HG03378 (cell line): ENCODE results near the gene TGM1.
"Not testable (repeated sequence)": the region's sequence is repeated elsewhere in the genome, so short reads cannot be mapped to it uniquely, and the experiment has no call there.

Experiments used
- ATAC-seq: cut with Tn5 transposase; IDR thresholded peaks from one replicate; pipeline ENCODE4 v1.9.1; 2021; ENCODE audit warnings: mild to moderate bottlenecking, moderate library complexity; ENCODE audit not compliant: unreplicated experiment

Gene TGM1

DNA sequence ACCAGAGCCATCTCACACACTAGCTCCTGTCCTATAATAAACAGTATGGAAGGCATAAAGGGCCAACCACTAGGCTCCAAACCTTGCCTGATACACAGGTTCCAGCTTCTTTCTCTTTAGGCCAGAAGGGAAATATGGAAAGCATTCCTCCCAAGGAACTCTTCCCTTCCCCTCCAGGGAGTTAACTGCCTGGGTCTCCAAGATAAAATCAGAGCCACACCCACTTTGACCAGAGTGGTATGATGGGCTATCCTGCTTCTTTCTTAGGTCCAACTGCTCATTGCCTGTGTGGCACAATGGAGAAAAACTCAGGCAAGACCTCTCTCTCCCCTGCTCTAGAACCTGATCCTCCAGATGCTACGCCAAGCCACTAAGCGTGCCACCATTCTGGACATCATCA, 55.4 kb downstream of the TGM1 start:
- ATAC-seq: no peak

- no peak for ATAC-seq
These were observed 55.8 kb downstream of the TGM1 start for GRCh38 chr14:24207104-24207551.

GRCh38 chr14:24206260-24207103, 56.5 kb downstream of the TGM1 start:
- ATAC-seq: no peak

DNA sequence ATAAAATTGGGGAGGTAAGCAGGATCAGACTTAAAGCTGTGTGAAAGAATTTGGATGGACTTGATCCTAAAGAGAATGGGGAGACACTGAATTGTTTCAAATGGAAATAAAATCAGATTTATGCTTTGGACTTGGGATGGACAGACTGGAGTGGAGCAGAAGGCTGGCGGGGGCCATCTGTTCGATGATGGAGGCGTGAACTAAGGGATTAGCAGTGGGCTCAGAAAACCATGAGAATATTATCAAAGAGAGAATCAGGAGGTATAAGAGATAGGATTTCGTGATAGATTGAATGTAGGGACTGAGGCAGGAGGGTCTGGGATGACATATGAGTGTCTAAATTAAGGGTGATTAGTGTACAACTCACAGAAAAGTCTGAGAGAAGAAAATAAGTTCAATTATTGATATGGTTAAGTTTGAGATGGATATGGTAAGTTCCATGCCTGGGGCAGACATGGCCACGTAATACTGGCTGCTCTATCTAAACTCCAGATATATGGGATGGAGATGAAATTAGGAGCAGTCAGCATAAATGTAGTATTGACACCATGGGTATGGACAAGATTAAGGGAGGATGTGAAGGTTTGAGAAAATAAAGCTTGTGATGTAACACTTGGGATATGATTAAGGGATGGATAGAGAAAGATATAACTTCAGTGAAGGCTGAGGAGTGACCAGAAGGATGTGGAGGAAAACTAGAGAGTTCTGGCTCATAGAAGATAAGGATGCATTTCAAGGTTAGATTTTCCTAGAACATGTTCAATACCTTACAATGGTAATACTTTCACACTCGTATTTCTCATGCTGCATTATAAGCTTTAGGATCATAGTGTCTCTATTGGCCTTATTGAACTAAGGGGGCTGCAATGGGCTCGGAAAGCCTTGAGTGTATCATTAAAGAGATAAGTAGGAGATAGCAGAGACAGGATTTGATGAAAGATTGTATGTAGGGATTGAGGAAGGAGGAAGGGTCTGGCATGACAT, 58.5 kb downstream of the TGM1 start:
- ATAC-seq: no peak

DNA sequence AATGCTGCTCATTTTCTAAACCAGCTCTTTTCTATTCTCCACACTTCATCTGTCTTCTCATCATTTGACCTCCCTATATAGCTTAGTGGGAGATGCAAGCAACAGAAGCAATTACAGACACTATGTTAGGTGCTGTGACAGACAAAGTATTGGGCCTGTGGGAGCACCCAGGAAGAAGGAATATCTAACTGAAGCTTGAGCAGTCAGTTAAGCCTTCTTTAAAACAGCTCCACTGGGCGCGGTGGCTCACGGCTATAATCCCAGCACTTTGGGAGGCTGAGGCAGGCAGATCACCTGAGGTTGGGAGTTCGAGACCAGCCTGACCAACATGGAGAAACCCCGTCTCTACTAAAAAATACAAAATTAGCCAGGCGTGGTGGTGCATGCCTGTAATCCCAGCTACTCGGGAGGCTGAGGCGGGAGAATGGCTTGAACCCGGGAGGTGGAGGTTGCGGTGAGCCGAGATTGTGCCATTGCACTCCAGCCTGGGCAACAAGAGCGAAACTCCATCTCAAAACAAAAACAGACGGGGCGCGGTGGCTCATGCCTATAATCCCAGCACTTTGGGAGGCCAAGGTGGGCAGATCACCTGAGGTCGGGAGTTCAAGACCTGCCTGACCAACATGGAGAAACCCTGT, 59.6 kb downstream of the TGM1 start:
- ATAC-seq: not testable (repeated sequence)

DNA sequence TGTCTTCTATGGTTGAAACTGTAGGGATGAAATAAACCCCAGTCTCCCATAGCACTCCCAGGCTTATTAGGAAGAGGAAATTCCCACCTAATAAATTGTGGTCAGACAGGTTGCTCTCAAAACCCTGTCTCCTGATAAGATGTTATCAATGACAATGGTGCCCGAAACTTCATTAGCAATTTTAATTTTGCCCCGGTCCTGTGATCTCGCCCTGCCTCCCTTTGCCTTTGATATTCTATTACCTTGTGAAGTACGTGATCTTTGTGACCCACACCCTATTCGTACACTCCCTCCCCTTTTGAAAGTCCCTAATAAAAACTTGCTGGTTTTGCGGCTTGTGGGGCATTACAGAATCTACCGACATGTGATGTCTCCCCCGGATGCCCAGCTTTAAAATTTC, 60.4 kb downstream of the TGM1 start:
- ATAC-seq: not testable (repeated sequence)
